Ecto neural progenitor cell (in vitro differentiated cells): ENCODE measurements around the gene CPA2.
"Not testable (repeated sequence)": the region's sequence is repeated elsewhere in the genome, so short reads cannot be mapped to it uniquely, and the experiment has no call there.

Experiments
- DNase-seq: peaks from one replicate; pipeline ENCODE4 v3.0.0-alpha.2; 2018; ENCODE audit warnings: low spot score

Gene CPA2

GRCh38 chr7:130319541-130319940 is 52.9 kb downstream of the CPA2 start:
- DNase-seq = no peak

GRCh38 chr7:130321542-130322229 is 55.0 kb downstream of the CPA2 start:
- not testable (repeated sequence) for DNase-seq

GRCh38 chr7:130322615-130323014 is 56.0 kb downstream of the CPA2 start:
- DNase-seq = no peak

GRCh38 chr7:130324306-130324943 is 57.8 kb downstream of the CPA2 start:
- no peak for DNase-seq

GRCh38 chr7:130329681-130330080 is 63.0 kb downstream of the CPA2 start:
- DNase-seq = no peak

- no peak for DNase-seq
Observed at GRCh38 chr7:130332259-130333053, 65.8 kb downstream of the CPA2 start.

- DNase-seq = no peak
Observed at GRCh38 chr7:130333832-130334231, 67.2 kb downstream of the CPA2 start.

- DNase-seq = no peak
Observed at GRCh38 chr7:130334274-130334673, 67.6 kb downstream of the CPA2 start.

- no peak for DNase-seq
Observed at GRCh38 chr7:130337410-130337971, 70.8 kb downstream of the CPA2 start.

- no peak for DNase-seq
Observed at GRCh38 chr7:130338233-130338632, 71.6 kb downstream of the CPA2 start.
